Measurements from ENCODE around the gene IGF2BP3.

GRCh38 chr7:23486002-23486773, 15.9 kb upstream of the IGF2BP3 start:
- TF ChIP-seq CTCF (IDR thresholded peaks at IDR 0.05) (no peak), ZFX (IDR thresholded peaks at IDR 0.05; ENCODE audit: borderline replicate concordance) (no peak)

Measured in 22Rv1 (cell line).